Thymus (tissue), 11 donors: ENCODE results near the gene TNNT3. TPM values are rescaled to one million over a fixed set of nuclear protein-coding genes. Genes with fewer than 3 reads are reported as not detected.

Experiments
- DNase-seq, 9 donors: peaks; one replicate each; pipeline ENCODE4 v3.0.0-alpha.2; 2013; ENCODE audit warnings: low spot score in 9 of 9, low read depth in 6 of 9, missing footprints in 1 of 9
- H3K27ac ChIP-seq, 2 donors: one replicate each; pipeline ENCODE4 v1.5.1; 2013; ENCODE audit warnings: control low read depth in 1 of 2, low read depth in 1 of 2, low read length in 1 of 2, mild to moderate bottlenecking in 1 of 2, moderate library complexity in 1 of 2
- H3K27me3 ChIP-seq, 2 donors: one replicate each; pipeline ENCODE4 v1.5.1; 2013; ENCODE audit warnings: low read length in 1 of 2; ENCODE audit not compliant: control insufficient read depth in 2 of 2, insufficient read depth in 1 of 2
- H3K36me3 ChIP-seq, 2 donors: one replicate each; pipeline ENCODE4 v1.5.1; 2013; ENCODE audit warnings: low read length in 1 of 2, mild to moderate bottlenecking in 1 of 2, moderate library complexity in 1 of 2; ENCODE audit not compliant: control insufficient read depth in 2 of 2, insufficient read depth in 2 of 2
- H3K4me1 ChIP-seq, 2 donors: one replicate each; pipeline ENCODE4 v1.5.1; 2013; ENCODE audit warnings: low read length in 2 of 2; ENCODE audit not compliant: control insufficient read depth in 2 of 2, insufficient read depth in 2 of 2
- H3K4me3 ChIP-seq, 2 donors: one replicate each; pipeline ENCODE4 v1.5.1; 2013; ENCODE audit warnings: low read length in 2 of 2, control low read depth in 1 of 2, mild to moderate bottlenecking in 1 of 2
- H3K9me3 ChIP-seq, 2 donors: one replicate each; pipeline ENCODE4 v1.5.1; 2013; ENCODE audit warnings: low read length in 1 of 2, mild to moderate bottlenecking in 1 of 2; ENCODE audit not compliant: control insufficient read depth in 2 of 2, insufficient read depth in 1 of 2
- WGBS: extraction: QIAGEN DNeasy Blood & Tissue Kit; methylation state at CpG from one replicate; pipeline ENCODE4 v1.1.7; 2013; 5-methylcytosine and 5-hydroxymethylcytosine counted together
- polyA plus RNA-seq: library from polyadenylated mRNA; stranded (reverse); fragments of 200-250 nt; gene quantifications from one replicate; pipeline ENCODE4 v1.2.3, GENCODE V29; 2013
- total RNA-seq: library from RNA; stranded (reverse); fragments of 120-200 nt; gene quantifications from one replicate; pipeline ENCODE4 v1.2.4, GENCODE V29; 2013
- donor health status: healthy.

TNNT3 gene
- total and polyA plus RNA-seq, 2 donors: 15.8 to 44.9 TPM

DNA sequence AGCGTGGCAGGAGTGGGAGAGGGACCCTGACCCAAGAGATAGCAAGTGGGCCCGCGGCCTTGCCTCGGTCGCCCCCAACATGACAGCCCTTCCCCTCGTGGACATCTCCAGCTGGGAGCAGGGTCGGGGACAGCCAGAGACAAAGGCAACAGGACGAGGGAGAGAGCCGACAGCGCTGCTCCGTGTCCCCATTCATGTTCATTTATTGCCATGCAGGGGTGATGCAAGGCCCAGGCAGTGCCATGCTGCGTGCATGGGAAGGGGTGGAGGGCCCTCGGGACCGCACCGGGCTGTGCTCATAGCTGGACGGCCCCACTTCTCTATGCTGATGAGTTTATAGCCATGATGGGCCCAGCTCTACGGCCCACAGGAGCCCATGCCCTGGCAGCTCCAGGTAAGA lies 40.3 kb downstream of the TNNT3 start:
- no peaks in the 10 kb centered on the region for H3K27me3 ChIP-seq
- no peak overlapping the region for H3K4me3 ChIP-seq
- no peak overlapping the region for H3K27ac ChIP-seq
- no peak for DNase-seq
- H3K36me3 ChIP-seq: no peaks in the 10 kb centered on the region
- H3K9me3 ChIP-seq: no peaks in the 10 kb centered on the region
- 92% methylated on average over 7 of the region's 17 CpGs for WGBS
- no peaks in the 10 kb centered on the region for H3K4me1 ChIP-seq

DNA sequence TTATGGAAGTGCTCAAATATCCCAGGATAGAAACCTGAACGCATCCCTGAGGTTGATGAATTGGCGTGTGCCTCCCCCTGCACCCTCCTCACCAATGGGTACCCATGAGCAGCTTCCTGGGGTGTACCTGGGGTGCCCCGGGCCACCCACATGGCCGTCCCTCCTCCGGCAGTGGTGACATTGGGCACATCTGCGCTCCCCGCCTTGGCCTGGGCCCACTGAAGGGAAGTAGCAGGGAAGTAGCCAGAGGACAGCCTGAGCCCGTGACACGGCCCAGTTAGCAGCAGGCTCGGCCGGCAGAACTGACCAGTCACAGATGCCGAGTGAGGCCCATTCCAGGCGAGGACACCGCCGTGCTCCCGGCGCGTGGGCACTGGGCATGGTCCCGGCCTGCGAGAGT lies 44.4 kb downstream of the TNNT3 start:
- Histone ChIP-seq H3K4me3 (no peak overlapping the region), H3K27me3 (no peaks in the 10 kb centered on the region), H3K4me1 (no peaks in the 10 kb centered on the region), H3K27ac (no peak overlapping the region), H3K36me3 (no peaks in the 10 kb centered on the region), H3K9me3 (no peaks in the 10 kb centered on the region)
- 98% methylated on average over 6 of the region's 20 CpGs for WGBS
- no peak for DNase-seq

DNA sequence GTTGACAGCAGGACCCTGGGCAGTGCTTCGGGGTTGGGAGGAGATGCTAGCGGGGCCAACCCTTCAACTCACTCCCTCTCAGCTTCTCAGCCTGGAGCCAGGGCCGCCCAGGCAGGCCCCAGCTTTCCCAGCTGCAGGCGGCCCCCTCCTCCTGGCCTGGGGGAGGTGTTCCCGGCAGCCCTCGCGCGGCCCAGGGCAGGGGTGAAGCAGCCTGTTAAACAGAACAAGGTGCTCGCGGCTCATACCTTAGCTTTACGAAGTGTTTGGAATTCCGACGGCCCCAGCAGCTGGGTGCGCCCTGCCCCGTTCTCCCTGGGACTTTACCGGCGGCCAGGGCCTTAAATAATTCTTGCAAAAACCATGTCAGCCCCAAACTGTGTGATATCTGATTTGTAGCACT lies 44.8 kb downstream of the TNNT3 start:
- no CpG with 5 or more reads among the region's 17 CpGs for WGBS
- no peaks in the 10 kb centered on the region for H3K4me1 ChIP-seq
- H3K27me3 ChIP-seq: no peaks in the 10 kb centered on the region
- H3K36me3 ChIP-seq: no peaks in the 10 kb centered on the region
- no peak overlapping the region for H3K27ac ChIP-seq
- H3K9me3 ChIP-seq: no peaks in the 10 kb centered on the region
- DNase-seq: no peak
- H3K4me3 ChIP-seq: no peak overlapping the region

DNA sequence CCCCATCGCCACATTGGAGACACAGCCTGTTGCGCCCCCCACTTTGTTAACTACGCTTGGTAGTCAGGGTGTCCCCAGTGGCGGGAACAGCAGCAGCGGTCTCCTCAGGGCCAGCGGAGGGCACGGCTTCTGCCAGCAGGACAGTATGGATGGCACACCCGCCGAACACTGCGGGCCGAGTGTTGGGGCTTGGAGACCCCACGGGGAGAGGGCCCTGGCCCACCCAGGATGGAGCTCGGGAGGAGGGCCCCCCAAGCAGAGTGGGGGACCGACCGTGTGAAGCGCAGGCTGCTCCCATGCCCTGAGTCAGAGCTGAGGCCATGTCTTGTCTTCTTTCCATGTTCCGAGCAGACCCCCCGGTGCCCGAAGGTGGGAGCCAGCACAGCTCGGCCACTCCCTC lies 45.5 kb downstream of the TNNT3 start:
- no peaks in the 10 kb centered on the region for H3K4me1 ChIP-seq
- 100% methylated on average over 4 of the region's 20 CpGs for WGBS
- no peaks in the 10 kb centered on the region for H3K9me3 ChIP-seq
- no peak overlapping the region for H3K4me3 ChIP-seq
- H3K36me3 ChIP-seq: no peaks in the 10 kb centered on the region
- H3K27me3 ChIP-seq: no peaks in the 10 kb centered on the region
- no peak overlapping the region for H3K27ac ChIP-seq
- no peak for DNase-seq

DNA sequence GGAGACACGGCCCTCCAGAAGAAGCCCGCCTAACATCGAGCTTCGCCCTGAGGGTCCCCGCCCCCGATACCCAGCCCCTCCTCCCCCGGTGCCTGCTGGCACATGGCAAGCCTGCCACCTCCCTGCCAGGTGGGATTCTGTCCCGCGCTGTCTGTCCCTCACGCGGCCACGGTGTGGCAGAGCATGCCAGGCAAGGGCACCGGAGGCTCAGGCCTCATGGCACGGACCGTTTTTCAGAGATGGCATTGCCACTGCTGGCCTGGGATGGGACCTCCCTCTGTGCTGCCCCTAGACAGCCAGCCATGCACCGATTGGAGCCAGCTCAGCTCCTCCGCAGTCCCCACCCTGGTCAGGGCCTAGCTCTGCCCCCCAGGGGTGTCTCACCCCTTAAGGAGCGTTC lies 47.0 kb downstream of the TNNT3 start:
- H3K4me3 ChIP-seq: no peak overlapping the region
- H3K27me3 ChIP-seq: no peaks in the 10 kb centered on the region
- no peaks in the 10 kb centered on the region for H3K9me3 ChIP-seq
- H3K36me3 ChIP-seq: no peaks in the 10 kb centered on the region
- H3K27ac ChIP-seq: no peak overlapping the region
- no peak for DNase-seq
- WGBS: 91% methylated on average over 8 of the region's 18 CpGs
- H3K4me1 ChIP-seq: no peaks in the 10 kb centered on the region

DNA sequence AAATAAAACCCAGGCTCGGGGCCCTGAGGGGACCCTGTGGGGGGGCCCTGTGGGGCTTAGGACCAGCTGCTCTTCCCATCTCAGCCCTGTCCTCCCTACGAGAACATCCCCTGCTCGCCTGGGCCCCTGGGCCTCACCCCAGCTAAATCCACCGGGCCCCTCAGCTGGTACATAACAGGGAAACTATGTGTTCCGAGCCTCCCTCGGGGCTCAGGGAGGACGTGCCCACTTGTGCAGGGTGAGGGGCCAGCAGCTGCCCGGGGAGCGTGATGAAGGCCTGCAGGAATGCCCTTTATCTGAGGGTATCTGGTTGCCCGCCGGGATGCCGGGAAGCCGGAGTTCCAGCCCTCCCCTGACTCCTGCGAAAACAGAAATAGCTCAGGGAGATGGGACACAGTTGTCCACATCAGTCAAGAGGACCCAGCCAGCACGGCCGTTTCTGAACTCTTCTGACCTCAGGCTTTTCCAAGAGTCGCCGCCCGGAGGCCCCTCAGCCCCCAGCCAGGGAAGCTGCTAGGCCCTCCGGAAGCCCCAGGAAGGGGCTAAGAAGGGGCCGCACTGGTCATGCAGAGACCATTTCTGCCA lies 48.2 kb downstream of the TNNT3 start:
- Histone ChIP-seq H3K27me3 (no peaks in the 10 kb centered on the region), H3K9me3 (no peaks in the 10 kb centered on the region), H3K27ac (no peak overlapping the region), H3K4me1 (no peaks in the 10 kb centered on the region), H3K4me3 (no peak overlapping the region), H3K36me3 (no peaks in the 10 kb centered on the region)
- no CpG with 5 or more reads among the region's 21 CpGs for WGBS
- DNase-seq: no peak

DNA sequence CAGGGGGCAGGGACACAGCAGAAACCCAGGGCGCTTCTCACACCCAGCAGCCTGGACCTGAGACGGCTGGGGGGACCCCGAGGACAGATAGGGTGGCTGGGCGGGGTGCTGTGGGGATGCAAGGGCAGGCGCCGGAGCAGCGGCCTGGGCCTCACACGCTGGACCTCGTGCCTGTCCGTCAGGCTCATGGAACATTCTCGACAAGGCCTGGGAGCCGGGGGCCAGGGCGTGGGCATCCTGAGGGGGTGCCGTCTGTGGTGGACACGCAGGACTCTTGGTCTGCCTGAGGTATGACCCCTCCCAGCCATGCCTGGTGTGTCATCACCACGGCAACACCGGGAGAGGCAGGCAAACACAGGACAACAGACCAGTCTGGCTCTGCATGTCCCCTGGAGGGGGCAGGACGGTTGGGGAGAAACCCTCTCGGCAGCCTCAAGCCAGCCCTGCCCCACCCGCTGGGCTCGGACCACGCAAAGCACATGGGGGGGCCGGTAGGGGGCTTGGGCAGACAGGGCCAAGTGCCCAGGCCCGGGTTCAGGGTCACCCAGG lies 49.0 kb downstream of the TNNT3 start:
- H3K27me3 ChIP-seq: no peaks in the 10 kb centered on the region
- H3K36me3 ChIP-seq: no peaks in the 10 kb centered on the region
- H3K4me3 ChIP-seq: no peak overlapping the region
- WGBS: 87% methylated on average over 7 of the region's 24 CpGs
- no peaks in the 10 kb centered on the region for H3K9me3 ChIP-seq
- H3K27ac ChIP-seq: no peak overlapping the region
- no peaks in the 10 kb centered on the region for H3K4me1 ChIP-seq
- no peak for DNase-seq

DNA sequence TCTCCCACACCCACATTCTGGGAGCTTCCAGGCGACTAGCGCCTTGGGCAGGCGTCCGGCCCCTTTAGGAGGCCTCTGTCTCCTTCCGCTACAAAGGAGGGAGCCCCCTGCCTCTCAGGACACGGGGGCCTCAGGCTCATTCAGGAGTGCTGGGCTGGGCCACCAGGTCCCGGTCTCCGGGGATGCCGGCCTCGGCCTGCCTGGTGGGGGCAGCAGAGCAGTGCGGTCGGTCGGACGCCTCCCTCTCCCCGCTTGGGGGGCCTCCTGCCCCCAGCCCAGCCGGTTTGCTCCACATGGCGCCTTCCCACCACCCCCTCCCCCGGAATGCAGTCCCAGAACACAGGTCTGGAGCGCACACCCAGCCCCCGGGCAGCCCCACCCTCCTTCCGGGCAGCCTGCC lies 49.5 kb downstream of the TNNT3 start:
- Histone ChIP-seq H3K4me3 (no peak overlapping the region), H3K4me1 (no peaks in the 10 kb centered on the region), H3K27ac (no peak overlapping the region), H3K27me3 (no peaks in the 10 kb centered on the region), H3K36me3 (no peaks in the 10 kb centered on the region), H3K9me3 (no peaks in the 10 kb centered on the region)
- DNase-seq: no peak
- WGBS: no CpG with 5 or more reads among the region's 21 CpGs

DNA sequence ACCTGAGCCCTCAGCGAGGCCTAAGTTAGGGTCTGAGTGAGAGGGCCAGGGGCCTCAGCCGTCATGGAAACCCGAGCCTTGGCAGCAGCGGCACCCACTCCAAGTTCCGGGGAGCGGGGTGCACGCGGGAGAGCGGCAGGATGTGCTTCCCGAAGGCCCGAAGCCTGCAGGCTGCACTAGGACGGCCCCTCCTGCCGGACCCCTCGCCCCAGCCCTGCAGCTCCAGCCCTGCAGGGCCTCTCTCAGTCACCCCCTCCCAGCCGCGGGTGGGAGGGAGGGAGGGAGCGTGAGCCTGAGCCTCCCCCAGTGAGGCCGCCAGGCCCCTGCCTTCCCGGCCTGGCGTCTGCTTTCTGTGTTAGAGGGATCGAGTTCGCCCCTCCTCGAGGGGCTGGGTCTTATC lies 50.3 kb downstream of the TNNT3 start:
- H3K36me3 ChIP-seq: no peaks in the 10 kb centered on the region
- H3K9me3 ChIP-seq: no peaks in the 10 kb centered on the region
- no peaks in the 10 kb centered on the region for H3K27me3 ChIP-seq
- no peak for DNase-seq
- no peak overlapping the region for H3K4me3 ChIP-seq
- H3K4me1 ChIP-seq: no peaks in the 10 kb centered on the region
- no peak overlapping the region for H3K27ac ChIP-seq
- WGBS: no CpG with 5 or more reads among the region's 23 CpGs
